ENCODE data around the gene BCLAF3. TPM values are rescaled to one million over a fixed set of nuclear protein-coding genes. Genes with fewer than 3 reads are reported as not detected.

BCLAF3 gene
- total RNA-seq, 1 donor from 2014 or later: 1.7 TPM

DNA sequence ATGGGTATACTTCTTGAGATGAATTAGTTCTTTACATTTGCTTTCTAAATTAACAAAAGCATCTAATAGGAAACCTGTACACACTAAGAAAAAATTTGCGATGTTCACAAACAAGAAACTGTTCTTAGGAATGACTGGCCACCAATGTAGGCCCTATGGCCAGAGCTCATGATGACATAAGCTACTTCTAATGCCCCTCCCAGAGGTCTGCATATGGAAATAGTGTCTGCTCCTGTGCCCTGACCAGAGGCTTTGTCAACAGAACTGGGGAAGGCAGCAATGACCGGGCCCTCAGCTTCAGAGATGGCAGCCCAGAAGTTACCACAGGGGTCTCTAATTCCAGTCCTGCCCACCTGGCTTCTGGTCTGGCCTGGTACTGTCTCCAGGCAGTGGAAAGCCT lies 15.0 kb upstream of the BCLAF3 start:
- H3K4me3 ChIP-seq (ENCODE audit: low read depth, low read length): no peak overlapping the region
- TF ChIP-seq, protein P1, sequence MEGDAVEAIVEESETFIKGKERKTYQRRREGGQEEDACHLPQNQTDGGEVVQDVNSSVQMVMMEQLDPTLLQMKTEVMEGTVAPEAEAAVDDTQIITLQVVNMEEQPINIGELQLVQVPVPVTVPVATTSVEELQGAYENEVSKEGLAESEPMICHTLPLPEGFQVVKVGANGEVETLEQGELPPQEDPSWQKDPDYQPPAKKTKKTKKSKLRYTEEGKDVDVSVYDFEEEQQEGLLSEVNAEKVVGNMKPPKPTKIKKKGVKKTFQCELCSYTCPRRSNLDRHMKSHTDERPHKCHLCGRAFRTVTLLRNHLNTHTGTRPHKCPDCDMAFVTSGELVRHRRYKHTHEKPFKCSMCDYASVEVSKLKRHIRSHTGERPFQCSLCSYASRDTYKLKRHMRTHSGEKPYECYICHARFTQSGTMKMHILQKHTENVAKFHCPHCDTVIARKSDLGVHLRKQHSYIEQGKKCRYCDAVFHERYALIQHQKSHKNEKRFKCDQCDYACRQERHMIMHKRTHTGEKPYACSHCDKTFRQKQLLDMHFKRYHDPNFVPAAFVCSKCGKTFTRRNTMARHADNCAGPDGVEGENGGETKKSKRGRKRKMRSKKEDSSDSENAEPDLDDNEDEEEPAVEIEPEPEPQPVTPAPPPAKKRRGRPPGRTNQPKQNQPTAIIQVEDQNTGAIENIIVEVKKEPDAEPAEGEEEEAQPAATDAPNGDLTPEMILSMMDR (conservative IDR thresholded peaks at IDR 0.05; ENCODE audit: low read depth, low read length): no peak
- DNase-seq (ENCODE audit: low read depth): no peak

DNA sequence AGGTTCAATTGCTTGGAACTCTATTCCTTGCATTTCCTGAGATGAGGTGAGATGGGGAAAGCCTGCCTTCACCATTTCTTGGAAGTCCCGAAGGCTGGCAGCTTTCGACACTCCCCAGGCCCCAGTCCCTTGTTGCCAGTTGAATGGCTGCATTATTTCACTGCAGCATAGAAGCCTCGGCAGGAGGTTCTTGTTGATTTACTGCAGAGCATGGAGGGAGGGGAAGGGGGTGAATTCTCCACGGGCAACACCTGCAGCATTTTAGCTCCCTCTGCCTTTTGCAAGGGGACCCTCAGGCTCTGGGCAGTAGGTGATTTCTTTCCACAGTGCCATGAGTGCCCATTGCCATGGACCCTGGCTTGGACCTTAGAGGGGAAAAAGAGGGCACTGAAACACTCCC lies 10.7 kb upstream of the BCLAF3 start:
- DNase-seq (ENCODE audit: low read depth): no peak

DNA sequence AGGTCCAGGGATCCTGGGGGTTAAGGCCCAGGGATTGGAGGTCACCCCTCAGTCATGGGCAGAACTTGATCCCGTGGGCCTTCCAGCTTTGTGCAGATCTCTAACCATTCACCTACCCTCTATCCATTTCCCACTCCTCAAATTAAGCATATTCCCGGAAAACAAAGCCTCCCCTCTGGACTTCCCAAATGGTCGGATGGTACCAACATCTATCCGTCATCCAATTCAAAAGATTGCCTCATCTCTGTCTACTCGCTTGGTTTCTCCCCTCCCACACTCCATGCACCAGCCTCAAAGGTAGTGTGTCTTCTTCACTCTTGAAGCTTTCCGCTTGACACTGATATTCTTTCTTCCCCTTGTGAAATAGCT lies 473 bp upstream of the BCLAF3 start:
- no peak for DNase-seq (ENCODE audit: low read depth)
- TF ChIP-seq, protein P1 (conservative IDR thresholded peaks at IDR 0.05; ENCODE audit: low read depth, low read length): no peak
- peak overlapping the region; percentile 45 for H3K4me3 ChIP-seq (ENCODE audit: low read depth, low read length)

More for the DNA sequence above, 10.7 kb upstream of the BCLAF3 start:
- H3K4me3 ChIP-seq (ENCODE audit: low read depth, low read length): no peak overlapping the region
- TF ChIP-seq, protein P1 (conservative IDR thresholded peaks at IDR 0.05; ENCODE audit: low read depth, low read length): no peak

DNA sequence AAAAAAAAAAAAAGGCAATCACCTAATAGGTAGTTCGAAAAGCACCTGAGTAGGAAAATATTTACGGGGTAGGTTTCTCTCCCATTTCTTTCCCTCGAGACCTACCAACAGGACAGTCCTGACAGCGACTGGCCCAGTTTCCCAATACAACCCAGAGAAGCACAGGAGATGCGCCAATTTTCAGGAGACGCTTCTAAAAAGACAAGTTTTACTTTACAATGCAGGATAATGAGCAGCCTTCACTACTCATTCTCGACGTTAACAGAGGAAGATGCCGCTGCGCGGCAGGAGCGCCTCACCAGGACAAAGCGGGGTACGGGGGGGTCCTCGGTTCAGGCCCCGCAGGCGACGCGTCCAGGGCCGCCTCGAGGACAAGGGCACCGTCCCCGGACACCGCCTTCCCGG lies 708 bp downstream of the BCLAF3 start:
- H3K4me3 ChIP-seq (ENCODE audit: low read depth, low read length): peak overlapping the region; percentile 75
- TF ChIP-seq, protein P1 (conservative IDR thresholded peaks at IDR 0.05; ENCODE audit: low read depth, low read length): no peak
- DNase-seq (ENCODE audit: low read depth): no peak

DNA sequence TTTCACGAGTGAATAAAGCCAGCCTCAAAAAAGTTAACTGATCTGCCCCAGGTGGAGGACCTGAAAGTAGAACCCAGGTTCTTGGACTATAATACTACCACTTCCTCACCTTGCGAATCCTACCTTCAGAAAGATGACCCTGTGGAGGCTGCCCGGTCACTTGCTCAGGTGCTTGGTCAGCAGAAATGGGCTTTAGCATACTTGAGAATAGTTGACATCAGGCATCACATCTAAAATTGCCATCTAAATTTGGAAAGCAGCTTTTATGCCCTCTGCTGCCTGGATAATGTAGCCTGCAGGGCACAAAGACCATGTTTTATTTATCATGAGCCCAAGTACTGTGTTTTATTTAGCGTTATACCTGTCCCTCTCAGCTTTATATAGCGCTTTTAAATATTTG lies 3.0 kb downstream of the BCLAF3 start:
- DNase-seq (ENCODE audit: low read depth): no peak
- no peak overlapping the region for H3K4me3 ChIP-seq (ENCODE audit: low read depth, low read length)
- TF ChIP-seq, protein P1 (conservative IDR thresholded peaks at IDR 0.05; ENCODE audit: low read depth, low read length): no peak

DNA sequence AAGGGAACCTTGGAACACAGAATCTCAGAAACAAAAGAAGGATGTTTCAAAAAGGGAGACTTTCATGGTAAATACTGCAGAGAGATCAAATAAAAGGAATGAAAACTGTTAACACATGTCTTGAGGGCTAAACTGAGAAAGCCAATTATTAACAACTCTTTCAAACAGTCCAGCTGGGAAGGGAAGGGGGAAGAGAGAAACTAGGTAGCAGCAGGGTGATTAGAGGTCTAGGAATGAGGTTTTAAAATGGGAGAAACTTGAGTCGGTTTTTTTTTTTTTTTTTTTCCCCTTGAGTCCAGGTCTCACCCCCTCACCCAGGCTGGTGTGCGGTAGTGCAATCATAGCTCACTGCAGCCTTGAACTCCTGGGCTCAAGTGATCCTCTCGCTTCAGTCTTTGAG lies 4.3 kb downstream of the BCLAF3 start:
- no peak overlapping the region for H3K4me3 ChIP-seq (ENCODE audit: low read depth, low read length)
- no peak for DNase-seq (ENCODE audit: low read depth)

DNA sequence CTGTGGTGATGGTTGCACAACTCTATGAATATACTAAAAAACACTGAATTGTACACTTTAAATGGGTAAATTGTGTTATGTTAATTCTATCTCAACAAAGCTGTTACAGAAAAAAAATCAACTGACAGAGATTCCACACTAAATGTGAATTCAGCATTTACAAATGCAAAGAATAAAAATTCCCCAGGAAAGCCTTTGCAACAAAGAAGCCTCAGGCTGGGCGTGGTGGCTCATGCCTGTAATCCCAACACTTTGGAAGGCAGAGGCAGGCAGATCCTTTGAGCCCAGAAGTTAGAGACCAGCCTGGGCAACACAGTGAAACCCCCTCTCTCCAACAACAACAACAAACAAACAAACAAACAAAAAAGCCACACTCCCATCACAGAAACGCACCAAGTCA lies 8.9 kb downstream of the BCLAF3 start:
- H3K4me3 ChIP-seq (ENCODE audit: low read depth, low read length): no peak overlapping the region
- no peak for DNase-seq (ENCODE audit: low read depth)
- TF ChIP-seq, protein P1 (conservative IDR thresholded peaks at IDR 0.05; ENCODE audit: low read depth, low read length): no peak

More for the DNA sequence above, 4.3 kb downstream of the BCLAF3 start:
- TF ChIP-seq, protein P1 (conservative IDR thresholded peaks at IDR 0.05; ENCODE audit: low read depth, low read length): no peak
